GM19023 (cell line): ENCODE measurements around the gene PJA1.

Experiments used
- ATAC-seq: cut with Tn5 transposase; IDR thresholded peaks from one replicate; pipeline ENCODE4 v1.9.1; 2021; ENCODE audit warnings: mild to moderate bottlenecking, moderate library complexity; ENCODE audit not compliant: unreplicated experiment

The PJA1 gene

GRCh38 chrX:69170319-69170718 is 5.1 kb upstream of the PJA1 start:
- no peak for ATAC-seq

GRCh38 chrX:69163936-69164741 is 1.1 kb downstream of the PJA1 start:
- ATAC-seq: no peak

GRCh38 chrX:69162361-69162865 is 2.8 kb downstream of the PJA1 start:
- ATAC-seq: no peak

- ATAC-seq: no peak
These were observed 3.4 kb downstream of the PJA1 start for GRCh38 chrX:69161786-69162349.

GRCh38 chrX:69161371-69161770 is 3.9 kb downstream of the PJA1 start:
- ATAC-seq: no peak

- peak; percentile 93 for ATAC-seq
These were observed 6.9 kb downstream of the PJA1 start for GRCh38 chrX:69158166-69158980.

- no peak for ATAC-seq
These were observed 8.6 kb downstream of the PJA1 start for GRCh38 chrX:69156638-69157037.

GRCh38 chrX:69155786-69156520 is 9.3 kb downstream of the PJA1 start:
- no peak for ATAC-seq

GRCh38 chrX:69154051-69154450 is 11.2 kb downstream of the PJA1 start:
- ATAC-seq: no peak

GRCh38 chrX:69153060-69153730 is 12.1 kb downstream of the PJA1 start:
- ATAC-seq: no peak

GRCh38 chrX:69152417-69152841 is 12.8 kb downstream of the PJA1 start:
- no peak for ATAC-seq

GRCh38 chrX:69151866-69152284 is 13.4 kb downstream of the PJA1 start:
- ATAC-seq: no peak

GRCh38 chrX:69150281-69150960 is 14.8 kb downstream of the PJA1 start:
- ATAC-seq: no peak

- no peak for ATAC-seq
These were observed 15.6 kb downstream of the PJA1 start for GRCh38 chrX:69149466-69150280.

- no peak for ATAC-seq
These were observed 16.3 kb downstream of the PJA1 start for GRCh38 chrX:69148946-69149345.

- no peak for ATAC-seq
These were observed 18.5 kb downstream of the PJA1 start for GRCh38 chrX:69146739-69147138.

GRCh38 chrX:69145714-69146113 is 19.5 kb downstream of the PJA1 start:
- no peak for ATAC-seq

- no peak for ATAC-seq
These were observed 20.2 kb downstream of the PJA1 start for GRCh38 chrX:69144838-69145680.
